Measurements from ENCODE around the gene PGM2L1.

PGM2L1 gene

GRCh38 chr11:74398244-74399159, at the start of gene PGM2L1:
PGM2L1 (minus strand) TSS chr11:74398433; CDS start chr11:74398161, 272 bp downstream.
- H3K27me3 ChIP-seq (ENCODE audit: insufficient read depth, low read length, poor library complexity, severe bottlenecking): no peaks in the 10 kb centered on the region
- peak within 1 kb of the TSS; percentile 88 for H3K4me3 ChIP-seq (ENCODE audit: low read length, poor library complexity, severe bottlenecking)
- H3K9me2 ChIP-seq (replicated peaks; ENCODE audit: low read depth, low read length): no peaks in the 10 kb centered on the region

GRCh38 chr11:74447720-74448119, 49.5 kb upstream of the PGM2L1 start:
- H4K20me1 ChIP-seq (ENCODE audit: insufficient read depth, low read length, poor library complexity, severe bottlenecking): no peaks in the 10 kb centered on the region
- no peak for TF ChIP-seq EZH2phosphoT487 (IDR thresholded peaks at IDR 0.05; ENCODE audit: borderline replicate concordance)

More at GRCh38 chr11:74398244-74399159, at the start of gene PGM2L1:
- H3K9ac ChIP-seq (ENCODE audit: low read depth, low read length, poor library complexity, severe bottlenecking): peak within 1 kb of the TSS; percentile 80
- H3K4me2 ChIP-seq (ENCODE audit: low read depth, low read length, poor library complexity, severe bottlenecking): peak within 1 kb of the TSS; percentile 89
- H3F3A ChIP-seq (ENCODE audit: low read depth): no peaks in the 10 kb centered on the region
- H3K79me2 ChIP-seq (ENCODE audit: insufficient read depth, low read length): peaks cover 26% of the 10 kb centered on the region
- H3K4me1 ChIP-seq (ENCODE audit: insufficient read depth, low read length, poor library complexity, severe bottlenecking): peaks cover 28% of the 10 kb centered on the region
- no peak for TF ChIP-seq EZH2phosphoT487 (IDR thresholded peaks at IDR 0.05; ENCODE audit: borderline replicate concordance)
- no peak for TF ChIP-seq CTCF (conservative IDR thresholded peaks at IDR 0.05; ENCODE audit: low read length)
- peak within 1 kb of the TSS; percentile 99 for H2AFZ ChIP-seq (ENCODE audit: low read length)
- H4K20me1 ChIP-seq (ENCODE audit: insufficient read depth, low read length, poor library complexity, severe bottlenecking): peaks cover 2% of the 10 kb centered on the region
- no peaks in the 10 kb centered on the region for H3K9me3 ChIP-seq (ENCODE audit: insufficient read depth, low read depth, low read length)
- no peaks in the 10 kb centered on the region for H3K36me3 ChIP-seq (ENCODE audit: insufficient read depth, low read length)

GRCh38 chr11:74446532-74446938, 48.3 kb upstream of the PGM2L1 start:
- no peak for TF ChIP-seq EZH2phosphoT487 (IDR thresholded peaks at IDR 0.05; ENCODE audit: borderline replicate concordance)
- no peak for TF ChIP-seq CTCF (conservative IDR thresholded peaks at IDR 0.05; ENCODE audit: low read length)
- Histone ChIP-seq H3F3A (ENCODE audit: low read depth) (no peaks in the 10 kb centered on the region), H3K9me2 (replicated peaks; ENCODE audit: low read depth, low read length) (no peaks in the 10 kb centered on the region), H3K9ac (ENCODE audit: low read depth, low read length, poor library complexity, severe bottlenecking) (no peak overlapping the region), H3K36me3 (ENCODE audit: insufficient read depth, low read length) (no peaks in the 10 kb centered on the region), H4K20me1 (ENCODE audit: insufficient read depth, low read length, poor library complexity, severe bottlenecking) (no peaks in the 10 kb centered on the region), H3K27me3 (ENCODE audit: insufficient read depth, low read length, poor library complexity, severe bottlenecking) (no peaks in the 10 kb centered on the region), H2AFZ (ENCODE audit: low read length) (no peak overlapping the region), H3K4me1 (ENCODE audit: insufficient read depth, low read length, poor library complexity, severe bottlenecking) (peaks cover 3% of the 10 kb centered on the region), H3K9me3 (ENCODE audit: insufficient read depth, low read depth, low read length) (no peaks in the 10 kb centered on the region), H3K4me2 (ENCODE audit: low read depth, low read length, poor library complexity, severe bottlenecking) (no peak overlapping the region), H3K79me2 (ENCODE audit: insufficient read depth, low read length) (no peaks in the 10 kb centered on the region), H3K4me3 (ENCODE audit: low read length, poor library complexity, severe bottlenecking) (no peak overlapping the region)

More at GRCh38 chr11:74447720-74448119, 49.5 kb upstream of the PGM2L1 start:
- Histone ChIP-seq H3K79me2 (ENCODE audit: insufficient read depth, low read length) (no peaks in the 10 kb centered on the region), H3K4me1 (ENCODE audit: insufficient read depth, low read length, poor library complexity, severe bottlenecking) (peaks cover 3% of the 10 kb centered on the region), H3K4me2 (ENCODE audit: low read depth, low read length, poor library complexity, severe bottlenecking) (no peak overlapping the region), H3K9me3 (ENCODE audit: insufficient read depth, low read depth, low read length) (no peaks in the 10 kb centered on the region), H3K27me3 (ENCODE audit: insufficient read depth, low read length, poor library complexity, severe bottlenecking) (no peaks in the 10 kb centered on the region), H3K9ac (ENCODE audit: low read depth, low read length, poor library complexity, severe bottlenecking) (no peak overlapping the region), H3K9me2 (replicated peaks; ENCODE audit: low read depth, low read length) (no peaks in the 10 kb centered on the region), H3F3A (ENCODE audit: low read depth) (no peaks in the 10 kb centered on the region), H2AFZ (ENCODE audit: low read length) (no peak overlapping the region), H3K4me3 (ENCODE audit: low read length, poor library complexity, severe bottlenecking) (no peak overlapping the region), H3K36me3 (ENCODE audit: insufficient read depth, low read length) (no peaks in the 10 kb centered on the region)
